Retina (tissue), 1 donor: ENCODE data around the gene HIVEP2.
A peak's percentile ranks its signal among the peaks of the same experiment; 100 is the strongest.

ENCODE experiments used
- DNase-seq: peaks from one replicate; pipeline ENCODE4 v3.0.0-alpha.2; 2016

The HIVEP2 gene

GRCh38 chr6:142887517-142887916 is 57.5 kb downstream of the HIVEP2 start:
- no peak for DNase-seq

- DNase-seq = no peak
Observed at GRCh38 chr6:142886431-142887170, 58.4 kb downstream of the HIVEP2 start.

- peak; percentile 58 for DNase-seq
Observed at GRCh38 chr6:142885182-142885867, 59.7 kb downstream of the HIVEP2 start.

GRCh38 chr6:142884214-142885035 is 60.6 kb downstream of the HIVEP2 start:
- DNase-seq = no peak

- DNase-seq = no peak
Observed at GRCh38 chr6:142883011-142883410, 62.0 kb downstream of the HIVEP2 start.

- DNase-seq = no peak
Observed at GRCh38 chr6:142881761-142882160, 63.2 kb downstream of the HIVEP2 start.

GRCh38 chr6:142881290-142881689 is 63.7 kb downstream of the HIVEP2 start:
- DNase-seq = no peak

GRCh38 chr6:142880201-142880600 is 64.8 kb downstream of the HIVEP2 start:
- DNase-seq = no peak

- no peak for DNase-seq
Observed at GRCh38 chr6:142879527-142879926, 65.4 kb downstream of the HIVEP2 start.

GRCh38 chr6:142879076-142879475 is 65.9 kb downstream of the HIVEP2 start:
- no peak for DNase-seq

- no peak for DNase-seq
Observed at GRCh38 chr6:142878407-142878806, 66.6 kb downstream of the HIVEP2 start.

GRCh38 chr6:142874676-142875075 is 70.3 kb downstream of the HIVEP2 start:
- DNase-seq = no peak

- no peak for DNase-seq
Observed at GRCh38 chr6:142872376-142872775, 72.6 kb downstream of the HIVEP2 start.

GRCh38 chr6:142871910-142872331 is 73.1 kb downstream of the HIVEP2 start:
- no peak for DNase-seq

- no peak for DNase-seq
Observed at GRCh38 chr6:142870787-142871415, 74.1 kb downstream of the HIVEP2 start.

- no peak for DNase-seq
Observed at GRCh38 chr6:142868917-142869316, 76.1 kb downstream of the HIVEP2 start.

- no peak for DNase-seq
Observed at GRCh38 chr6:142867988-142868812, 76.8 kb downstream of the HIVEP2 start.

- DNase-seq = no peak
Observed at GRCh38 chr6:142867355-142867801, 77.6 kb downstream of the HIVEP2 start.

- no peak for DNase-seq
Observed at GRCh38 chr6:142863981-142864380, 81.0 kb downstream of the HIVEP2 start.

- DNase-seq = no peak
Observed at GRCh38 chr6:142861711-142862110, 83.3 kb downstream of the HIVEP2 start.

GRCh38 chr6:142860498-142860897 is 84.5 kb downstream of the HIVEP2 start:
- no peak for DNase-seq
